DND-41 (cell line): ENCODE measurements around the gene PNPLA1.

Experiments
- ATAC-seq: fragments of 200-7000 bp; cut with Tn5 transposase; 3 replicates; pipeline ENCODE4 v1.9.1; 2021; ENCODE audit warnings: low read depth; ENCODE audit not compliant: insufficient read depth
- DNase-seq: peaks from one replicate; pipeline ENCODE4 v3.0.0-alpha.2; 2020
- H2AFZ ChIP-seq: 2 replicates; pipeline ENCODE4 v1.6.0; 2012; ENCODE audit warnings: low read depth, low read length
- H3K27ac ChIP-seq: 2 replicates; pipeline ENCODE4 v1.5.1; 2012; ENCODE audit warnings: low read length, inconsistent platforms
- H3K27me3 ChIP-seq: fragments of 200-600 bp; sonication (generic); 2 replicates; pipeline ENCODE4 v1.6.0; 2012; ENCODE audit warnings: low read length, mild to moderate bottlenecking, inconsistent platforms; ENCODE audit not compliant: insufficient read depth, poor library complexity
- H3K36me3 ChIP-seq: 2 replicates; pipeline ENCODE4 v1.5.1; 2012; ENCODE audit warnings: low read length, inconsistent platforms; ENCODE audit not compliant: insufficient read depth
- H3K4me1 ChIP-seq: 2 replicates; pipeline ENCODE4 v1.5.1; 2012; ENCODE audit warnings: mild to moderate bottlenecking, low read length; ENCODE audit not compliant: insufficient read depth
- H3K4me2 ChIP-seq: 2 replicates; pipeline ENCODE4 v1.6.0; 2012; ENCODE audit warnings: mild to moderate bottlenecking, moderate library complexity, low read length, inconsistent platforms; ENCODE audit not compliant: insufficient read depth
- H3K4me3 ChIP-seq, 2 experiments: fragments of 200-600 bp in 1 of 2; shearing (Covaris generic) in 1 of 2; 2 replicates each; pipeline ENCODE4 v1.5.1; 2012 to 2016; ENCODE audit warnings: inconsistent platforms in 2 of 2, low read length in 2 of 2, mild to moderate bottlenecking in 2 of 2, low read depth in 1 of 2, moderate library complexity in 1 of 2
- H3K79me2 ChIP-seq: 2 replicates; pipeline ENCODE4 v1.6.0; 2012; ENCODE audit warnings: low read length, inconsistent platforms; ENCODE audit not compliant: insufficient read depth
- H3K9ac ChIP-seq: 2 replicates; pipeline ENCODE4 v1.6.0; 2012; ENCODE audit warnings: low read depth, mild to moderate bottlenecking, inconsistent platforms, low read length, moderate library complexity
- H3K9me3 ChIP-seq: 2 replicates; pipeline ENCODE4 v1.5.1; 2012; ENCODE audit warnings: low read length, moderate library complexity, mild to moderate bottlenecking, inconsistent platforms; ENCODE audit not compliant: insufficient read depth, severe bottlenecking
- H4K20me1 ChIP-seq: 2 replicates; pipeline ENCODE4 v1.6.0; 2012; ENCODE audit warnings: low read length; ENCODE audit not compliant: insufficient read depth
- EZH2 ChIP-seq: IDR thresholded peaks from 3 replicates; pipeline ENCODE4 v1.6.1; 2012; ENCODE audit warnings: borderline replicate concordance, low read depth, mild to moderate bottlenecking, moderate library complexity, low read length, inconsistent platforms; ENCODE audit not compliant: severe bottlenecking
- TF ChIP-seq, protein P1 (sequence below): IDR thresholded peaks from 2 replicates; pipeline ENCODE4 v1.5.1; 2012; ENCODE audit warnings: borderline replicate concordance, low read length, moderate library complexity, mild to moderate bottlenecking; ENCODE audit not compliant: poor library complexity, severe bottlenecking; ENCODE audit errors: extremely low read depth

PNPLA1 gene

DNA sequence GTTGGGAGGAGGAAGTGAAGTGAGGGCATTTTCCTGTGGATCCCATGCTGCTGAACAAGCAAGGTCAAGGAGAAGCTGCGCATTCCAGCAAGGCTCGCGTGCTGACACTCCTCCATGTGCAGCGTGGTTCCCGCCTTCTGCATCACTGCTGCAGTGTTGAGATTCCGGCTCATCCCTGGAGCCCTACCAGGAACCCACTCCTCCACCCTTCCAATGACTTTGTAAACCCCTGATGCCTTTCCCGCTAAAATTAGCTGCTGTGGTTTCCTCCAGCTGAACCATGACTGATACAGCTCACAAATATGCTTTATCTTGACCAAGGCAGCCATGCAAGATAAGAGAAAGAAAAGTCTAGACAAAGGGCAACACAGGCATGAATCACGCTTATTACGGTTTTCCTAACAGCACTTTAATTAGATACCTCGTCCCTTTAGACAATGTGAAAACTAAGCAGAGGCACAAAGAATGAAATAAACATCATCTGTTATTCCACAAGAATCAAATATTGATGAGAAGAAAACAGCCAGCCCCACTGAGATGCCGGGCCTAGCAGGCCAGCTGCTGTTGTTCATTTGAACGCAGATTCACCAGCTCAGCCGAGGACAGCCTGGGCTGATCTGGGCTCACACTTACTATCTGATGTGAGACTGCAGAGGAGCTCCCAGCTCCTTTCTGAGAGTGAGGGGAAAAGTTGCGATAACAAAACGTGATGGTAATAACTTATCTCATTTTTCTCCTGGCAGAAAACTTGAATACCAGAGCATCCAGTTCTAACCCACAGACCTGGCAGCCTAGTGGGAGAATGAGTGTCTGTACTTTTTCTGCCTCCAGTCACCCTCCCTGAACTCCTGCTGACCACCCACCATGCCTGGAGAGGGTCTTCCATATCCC is 81.1 kb downstream of the PNPLA1 start:
- TF ChIP-seq EZH2 = no peak
- TF ChIP-seq, protein P1, sequence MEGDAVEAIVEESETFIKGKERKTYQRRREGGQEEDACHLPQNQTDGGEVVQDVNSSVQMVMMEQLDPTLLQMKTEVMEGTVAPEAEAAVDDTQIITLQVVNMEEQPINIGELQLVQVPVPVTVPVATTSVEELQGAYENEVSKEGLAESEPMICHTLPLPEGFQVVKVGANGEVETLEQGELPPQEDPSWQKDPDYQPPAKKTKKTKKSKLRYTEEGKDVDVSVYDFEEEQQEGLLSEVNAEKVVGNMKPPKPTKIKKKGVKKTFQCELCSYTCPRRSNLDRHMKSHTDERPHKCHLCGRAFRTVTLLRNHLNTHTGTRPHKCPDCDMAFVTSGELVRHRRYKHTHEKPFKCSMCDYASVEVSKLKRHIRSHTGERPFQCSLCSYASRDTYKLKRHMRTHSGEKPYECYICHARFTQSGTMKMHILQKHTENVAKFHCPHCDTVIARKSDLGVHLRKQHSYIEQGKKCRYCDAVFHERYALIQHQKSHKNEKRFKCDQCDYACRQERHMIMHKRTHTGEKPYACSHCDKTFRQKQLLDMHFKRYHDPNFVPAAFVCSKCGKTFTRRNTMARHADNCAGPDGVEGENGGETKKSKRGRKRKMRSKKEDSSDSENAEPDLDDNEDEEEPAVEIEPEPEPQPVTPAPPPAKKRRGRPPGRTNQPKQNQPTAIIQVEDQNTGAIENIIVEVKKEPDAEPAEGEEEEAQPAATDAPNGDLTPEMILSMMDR = no peak
- H3K4me3 ChIP-seq = no peak overlapping the region
- no peak overlapping the region for H3K27ac ChIP-seq
- no peaks in the 10 kb centered on the region for H4K20me1 ChIP-seq
- peaks cover 7% of the 10 kb centered on the region for H3K27me3 ChIP-seq
- no peaks in the 10 kb centered on the region for H3K36me3 ChIP-seq
- ATAC-seq = no peak
- H3K4me1 ChIP-seq = no peaks in the 10 kb centered on the region
- no peak overlapping the region for H3K4me2 ChIP-seq
- H3K9me3 ChIP-seq = no peaks in the 10 kb centered on the region
- H3K79me2 ChIP-seq = no peaks in the 10 kb centered on the region
- no peak overlapping the region for H3K9ac ChIP-seq
- no peak for DNase-seq
- H2AFZ ChIP-seq = no peak overlapping the region

DNA sequence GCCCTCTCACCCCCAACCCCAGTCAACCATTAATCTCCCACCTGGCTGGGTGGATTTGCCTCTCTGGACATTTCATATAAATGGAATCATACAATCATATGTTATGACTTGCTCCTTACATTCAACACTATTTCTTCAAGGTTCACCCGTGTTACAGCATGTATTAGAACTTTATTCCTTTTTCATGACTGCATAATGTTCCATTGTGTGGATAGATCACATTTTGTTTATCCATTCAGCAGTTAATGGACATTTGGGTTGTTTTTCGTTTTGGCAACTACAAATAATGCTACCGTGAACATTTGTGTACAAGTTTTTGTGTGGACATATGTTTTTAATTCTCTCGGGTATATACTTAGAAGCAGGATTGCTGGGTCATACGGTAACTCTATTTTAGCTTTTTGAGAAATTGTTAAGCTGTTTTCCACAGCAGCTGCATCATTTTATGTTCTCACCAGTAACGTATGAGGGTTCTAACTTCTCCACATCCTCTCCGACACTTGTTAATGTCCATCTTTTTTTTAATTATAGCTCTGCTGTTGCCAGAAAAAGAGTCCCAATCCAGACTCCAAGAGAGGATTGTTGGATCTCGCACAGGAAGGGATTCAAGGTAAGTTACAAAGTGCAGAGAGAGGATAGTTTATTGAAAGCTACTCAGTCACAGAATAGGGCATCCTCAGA is 82.8 kb downstream of the PNPLA1 start:
- H3K9me3 ChIP-seq = no peaks in the 10 kb centered on the region
- H3K36me3 ChIP-seq = no peaks in the 10 kb centered on the region
- TF ChIP-seq EZH2 = no peak
- TF ChIP-seq, protein P1 = no peak
- H3K27ac ChIP-seq = no peak overlapping the region
- peaks cover 7% of the 10 kb centered on the region for H3K27me3 ChIP-seq
- no peak for ATAC-seq
- no peak overlapping the region for H3K4me3 ChIP-seq
- no peaks in the 10 kb centered on the region for H4K20me1 ChIP-seq
- H3K79me2 ChIP-seq = no peaks in the 10 kb centered on the region
- H3K4me1 ChIP-seq = no peaks in the 10 kb centered on the region
- H3K4me2 ChIP-seq = no peak overlapping the region
- H3K9ac ChIP-seq = no peak overlapping the region
- DNase-seq = no peak
- no peak overlapping the region for H2AFZ ChIP-seq

DNA sequence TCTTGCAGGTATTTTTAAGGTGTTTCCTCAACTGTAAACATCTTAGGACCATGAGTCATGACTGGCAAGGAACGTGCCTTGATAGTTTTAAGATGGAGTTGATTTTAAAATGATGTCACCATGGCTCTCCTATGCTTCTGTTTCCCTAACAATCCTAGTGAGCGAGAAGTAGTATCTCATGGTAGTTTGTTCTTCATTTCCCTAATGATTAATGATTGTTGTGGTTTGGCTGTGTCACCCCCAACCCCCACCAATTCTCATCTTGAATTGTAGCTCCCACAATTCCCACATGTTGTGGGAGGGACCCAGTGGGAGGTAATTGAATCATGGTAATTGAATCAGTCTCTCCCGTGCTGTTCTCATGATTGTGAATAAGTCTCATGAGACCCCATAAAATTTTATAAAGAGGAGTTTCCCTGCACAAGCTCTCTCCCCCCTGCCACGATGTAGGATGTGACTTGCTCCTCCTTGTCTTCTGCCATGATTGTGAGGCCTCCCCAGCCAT is 83.6 kb downstream of the PNPLA1 start:
- H3K4me2 ChIP-seq = no peak overlapping the region
- H2AFZ ChIP-seq = no peak overlapping the region
- ATAC-seq (no peak), DNase-seq (no peak)
- H3K9ac ChIP-seq = no peak overlapping the region
- no peak overlapping the region for H3K4me3 ChIP-seq
- peaks cover 7% of the 10 kb centered on the region for H3K27me3 ChIP-seq
- H3K79me2 ChIP-seq = no peaks in the 10 kb centered on the region
- no peaks in the 10 kb centered on the region for H3K9me3 ChIP-seq
- no peaks in the 10 kb centered on the region for H3K36me3 ChIP-seq
- H3K4me1 ChIP-seq = no peaks in the 10 kb centered on the region
- no peak overlapping the region for H3K27ac ChIP-seq
- H4K20me1 ChIP-seq = no peaks in the 10 kb centered on the region
- TF ChIP-seq EZH2 = no peak
- TF ChIP-seq, protein P1 = no peak
